Mesothelial cell of epicardium (in vitro differentiated cells): ENCODE data around the gene TXNDC2. TPM values are rescaled to one million over a fixed set of nuclear protein-coding genes. Genes with fewer than 3 reads are reported as not detected.

Experiments used
- DNase-seq, 2 experiments: peaks; one replicate each; pipeline ENCODE4 v3.0.0; 2021; ENCODE audit warnings: low spot score in 2 of 2; ENCODE audit not compliant: unreplicated experiment in 2 of 2
- H3K27ac Mint-ChIP-seq: 2 replicates; pipeline ENCODE4 v1.8.0; 2021; ENCODE audit warnings: mixed read lengths
- H3K27me3 Mint-ChIP-seq: 2 replicates; pipeline ENCODE4 v1.8.0; 2021; ENCODE audit warnings: low read depth, mixed read lengths
- H3K36me3 Mint-ChIP-seq: 2 replicates; pipeline ENCODE4 v1.8.0; 2021; ENCODE audit warnings: mixed read lengths
- H3K4me1 Mint-ChIP-seq: 2 replicates; pipeline ENCODE4 v1.8.0; 2021; ENCODE audit warnings: mixed read lengths
- H3K4me3 Mint-ChIP-seq: 2 replicates; pipeline ENCODE4 v1.8.0; 2021; ENCODE audit warnings: mild to moderate bottlenecking, moderate library complexity, mixed read lengths
- H3K9me3 Mint-ChIP-seq: 2 replicates; pipeline ENCODE4 v1.8.0; 2021; ENCODE audit warnings: mixed read lengths
- total RNA-seq: library from RNA; stranded (reverse); gene quantifications from 3 replicates; pipeline ENCODE4 v1.2.1, GENCODE V29; 2021
- TF ChIP-seq, protein P1 (sequence below): fragments of 200-600 bp; sonication (generic); IDR thresholded peaks from one replicate; pipeline ENCODE4 v1.5.0; 2021; ENCODE audit warnings: antibody characterized with exemption; ENCODE audit not compliant: unreplicated experiment

Gene TXNDC2
- total RNA-seq = 0.29 TPM in 1 of 3 replicates, not detected in the others

DNA sequence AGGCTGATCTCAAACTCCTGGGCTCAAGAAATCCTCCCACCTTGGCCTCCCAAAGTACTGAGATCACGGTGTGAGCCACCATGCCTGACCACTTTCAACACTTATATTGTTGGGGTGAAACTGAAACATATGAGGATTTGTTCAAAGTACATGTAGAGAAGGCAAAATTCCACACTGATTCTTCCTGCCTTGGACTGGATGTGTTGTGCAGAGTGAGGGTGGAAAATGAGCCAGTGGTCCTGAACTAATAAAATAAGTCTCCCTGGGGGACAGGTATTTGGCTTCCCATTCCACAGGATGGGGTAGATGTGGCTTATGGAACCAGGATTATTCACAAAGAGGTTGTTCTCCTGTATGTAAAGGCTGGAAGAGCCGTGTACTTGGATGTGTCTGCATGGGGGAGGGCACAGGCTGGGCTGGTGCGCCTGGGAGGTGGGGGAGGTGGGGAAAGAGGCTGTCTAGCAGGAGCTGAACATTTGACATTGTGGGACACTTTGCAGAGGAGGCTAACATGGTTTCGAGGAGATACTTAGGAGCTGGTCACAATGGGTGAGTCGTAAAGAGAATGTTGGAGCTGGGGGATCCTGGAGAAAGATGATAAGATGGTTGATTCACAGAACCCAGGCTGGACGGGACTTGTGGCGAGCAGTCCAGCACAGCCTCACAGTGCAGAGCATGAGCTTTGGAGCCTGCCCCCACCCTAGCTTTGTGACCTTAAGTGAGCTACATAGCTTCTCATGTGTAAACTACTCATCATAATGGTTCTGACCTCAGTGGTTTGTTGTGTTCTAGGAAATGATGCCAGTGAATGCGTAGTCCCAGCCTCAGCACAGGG is at the start of gene TXNDC2:
TSS of gene TXNDC2 (plus strand) at position 804 of the 835 bp plus-strand sequence. CDS start 708 bp downstream, outside the sequence.
- no peak for DNase-seq
- H3K36me3 Mint-ChIP-seq = no peaks in the 10 kb centered on the region
- no peak within 1 kb of the TSS for H3K27ac Mint-ChIP-seq
- H3K4me1 Mint-ChIP-seq = peaks cover 2% of the 10 kb centered on the region
- TF ChIP-seq, protein P1, sequence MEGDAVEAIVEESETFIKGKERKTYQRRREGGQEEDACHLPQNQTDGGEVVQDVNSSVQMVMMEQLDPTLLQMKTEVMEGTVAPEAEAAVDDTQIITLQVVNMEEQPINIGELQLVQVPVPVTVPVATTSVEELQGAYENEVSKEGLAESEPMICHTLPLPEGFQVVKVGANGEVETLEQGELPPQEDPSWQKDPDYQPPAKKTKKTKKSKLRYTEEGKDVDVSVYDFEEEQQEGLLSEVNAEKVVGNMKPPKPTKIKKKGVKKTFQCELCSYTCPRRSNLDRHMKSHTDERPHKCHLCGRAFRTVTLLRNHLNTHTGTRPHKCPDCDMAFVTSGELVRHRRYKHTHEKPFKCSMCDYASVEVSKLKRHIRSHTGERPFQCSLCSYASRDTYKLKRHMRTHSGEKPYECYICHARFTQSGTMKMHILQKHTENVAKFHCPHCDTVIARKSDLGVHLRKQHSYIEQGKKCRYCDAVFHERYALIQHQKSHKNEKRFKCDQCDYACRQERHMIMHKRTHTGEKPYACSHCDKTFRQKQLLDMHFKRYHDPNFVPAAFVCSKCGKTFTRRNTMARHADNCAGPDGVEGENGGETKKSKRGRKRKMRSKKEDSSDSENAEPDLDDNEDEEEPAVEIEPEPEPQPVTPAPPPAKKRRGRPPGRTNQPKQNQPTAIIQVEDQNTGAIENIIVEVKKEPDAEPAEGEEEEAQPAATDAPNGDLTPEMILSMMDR = no peak
- H3K27me3 Mint-ChIP-seq = peaks cover 7% of the 10 kb centered on the region
- no peak within 1 kb of the TSS for H3K4me3 Mint-ChIP-seq
- peaks cover 6% of the 10 kb centered on the region for H3K9me3 Mint-ChIP-seq

DNA sequence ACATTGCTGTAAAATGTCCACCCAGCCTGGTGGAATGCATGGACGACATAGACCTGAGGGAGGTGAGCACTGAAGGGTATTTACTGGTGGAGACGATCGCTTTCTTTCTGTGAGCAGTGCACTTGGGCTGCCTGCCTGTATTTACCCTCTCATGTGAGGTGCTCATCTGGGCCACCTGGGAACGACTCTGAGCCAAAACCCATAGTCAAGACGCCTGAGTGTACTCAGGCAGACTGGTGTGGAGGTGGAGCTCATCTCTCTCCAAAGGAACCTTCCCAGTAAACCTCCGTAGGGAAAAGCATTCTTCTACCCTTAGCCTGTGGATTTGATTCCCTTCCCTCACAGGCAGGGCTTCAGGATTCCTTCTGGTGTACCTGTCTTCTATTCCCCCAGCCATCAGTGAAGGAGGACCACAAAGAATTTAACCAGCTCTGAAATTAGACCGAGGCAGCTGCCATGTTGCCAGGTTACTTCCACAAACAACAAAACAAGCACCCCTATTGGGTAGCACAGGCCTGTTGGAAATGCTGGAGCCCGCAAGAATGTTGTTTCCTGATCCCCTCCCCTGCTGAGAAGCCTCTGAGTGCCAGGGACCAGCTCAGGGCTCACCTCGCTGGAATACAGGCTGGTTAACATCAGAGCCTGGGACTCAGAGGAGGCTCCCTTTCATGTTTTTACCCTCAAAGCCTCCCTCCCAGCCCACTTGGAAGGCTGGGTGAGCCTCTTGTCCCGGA is 47.5 kb upstream of the TXNDC2 start:
- TF ChIP-seq, protein P1 = no peak
- Mint-ChIP-seq H3K27ac (peak overlapping the region; percentile 72), H3K4me3 (no peak overlapping the region), H3K36me3 (no peaks in the 10 kb centered on the region), H3K9me3 (no peaks in the 10 kb centered on the region), H3K27me3 (peaks cover 2% of the 10 kb centered on the region), H3K4me1 (peaks cover 52% of the 10 kb centered on the region)
- DNase-seq = no peak

DNA sequence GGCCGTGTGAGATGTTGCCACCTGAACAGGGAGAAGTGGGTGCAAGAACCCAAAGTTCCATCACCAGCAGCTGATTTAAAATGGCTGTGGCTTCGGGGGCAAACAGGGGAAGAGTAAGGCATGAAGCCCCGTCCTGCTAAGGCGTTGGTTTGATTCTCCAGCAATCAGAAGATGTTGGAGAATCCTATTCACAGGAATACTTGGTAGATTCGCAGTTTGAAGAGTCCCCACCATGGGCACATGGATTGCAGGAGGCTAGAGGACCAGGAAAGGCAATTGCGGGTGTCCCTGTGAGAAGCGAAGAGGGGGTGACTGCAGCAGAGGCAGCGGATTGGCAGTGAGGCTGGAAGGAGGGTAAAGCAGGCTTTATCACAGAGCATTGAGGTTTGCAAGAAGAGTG is 46.6 kb upstream of the TXNDC2 start:
- Mint-ChIP-seq H3K27me3 (peaks cover 2% of the 10 kb centered on the region), H3K36me3 (no peaks in the 10 kb centered on the region), H3K4me3 (no peak overlapping the region), H3K4me1 (peaks cover 52% of the 10 kb centered on the region), H3K27ac (peak overlapping the region; percentile 54), H3K9me3 (no peaks in the 10 kb centered on the region)
- no peak for DNase-seq
- TF ChIP-seq, protein P1 = no peak

DNA sequence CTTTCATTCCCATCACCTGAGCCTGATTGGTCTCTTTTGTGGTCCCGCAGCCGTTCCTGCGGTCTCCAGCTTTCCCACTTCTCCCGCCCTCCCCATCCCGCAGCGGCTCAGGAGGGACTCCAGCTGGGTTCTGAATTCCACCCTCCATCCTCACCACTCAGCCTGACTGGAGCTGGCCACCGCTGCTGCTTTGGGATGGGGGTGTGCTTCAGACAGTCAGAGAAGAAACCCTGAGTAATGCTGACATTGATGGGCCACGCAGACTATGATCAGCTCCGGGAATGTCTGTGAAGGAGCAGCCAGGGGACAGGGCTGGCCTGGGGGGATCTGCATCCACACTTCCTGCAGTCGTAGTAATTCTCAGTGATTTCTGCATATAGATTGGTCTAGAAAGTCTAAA is 45.9 kb upstream of the TXNDC2 start:
- Mint-ChIP-seq H3K4me3 (no peak overlapping the region), H3K36me3 (no peaks in the 10 kb centered on the region), H3K4me1 (peaks cover 53% of the 10 kb centered on the region), H3K27ac (no peak overlapping the region), H3K27me3 (peaks cover 2% of the 10 kb centered on the region), H3K9me3 (no peaks in the 10 kb centered on the region)
- TF ChIP-seq, protein P1 = no peak
- no peak for DNase-seq

DNA sequence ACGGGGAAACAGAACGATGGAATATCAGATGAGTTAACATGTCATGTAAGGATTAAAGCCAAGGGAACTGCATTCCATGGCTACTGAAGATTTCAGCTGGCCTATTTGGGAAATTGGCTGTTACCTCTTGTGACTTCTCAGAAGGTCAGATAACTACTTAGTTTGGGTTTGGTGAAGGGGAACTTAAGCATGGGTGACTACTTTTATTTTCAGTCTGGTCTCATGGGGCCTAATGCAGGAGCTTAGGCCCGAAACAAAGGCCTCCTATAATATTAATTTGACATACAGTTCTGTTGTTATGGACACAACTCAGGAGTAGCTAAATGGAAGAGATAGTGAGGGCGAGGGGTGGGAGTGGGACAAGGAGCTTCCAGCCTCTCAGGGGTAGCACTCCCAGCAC is 44.0 kb upstream of the TXNDC2 start:
- Mint-ChIP-seq H3K27ac (no peak overlapping the region), H3K9me3 (no peaks in the 10 kb centered on the region), H3K4me3 (no peak overlapping the region), H3K4me1 (peaks cover 49% of the 10 kb centered on the region), H3K27me3 (peaks cover 2% of the 10 kb centered on the region), H3K36me3 (no peaks in the 10 kb centered on the region)
- TF ChIP-seq, protein P1 = no peak
- DNase-seq = no peak
